H9 (cell line): ENCODE measurements around the gene GIMAP4. TPM values are rescaled to one million over a fixed set of nuclear protein-coding genes. Genes with fewer than 3 reads are reported as not detected.

Experiments
- DNase-seq: peaks from one replicate; pipeline ENCODE4 v3.0.0-alpha.2; 2017
- H2AFZ ChIP-seq: one replicate; pipeline ENCODE4 v1.6.1; 2013; ENCODE audit warnings: mild to moderate bottlenecking, low read length, control low read depth, moderate library complexity
- H2AK5ac ChIP-seq: 2 replicates; pipeline ENCODE4 v1.6.1; 2013; ENCODE audit warnings: low read length, control low read depth, mixed read lengths; ENCODE audit not compliant: insufficient read length
- H2BK120ac ChIP-seq: one replicate; pipeline ENCODE4 v1.6.1; 2013; ENCODE audit warnings: low read depth, mild to moderate bottlenecking, low read length, control low read depth, inconsistent platforms; ENCODE audit not compliant: poor library complexity, severe bottlenecking
- H2BK12ac ChIP-seq: 2 replicates; pipeline ENCODE4 v1.6.1; 2013; ENCODE audit warnings: low read length, control low read depth, mixed read lengths, low read depth; ENCODE audit not compliant: insufficient read length
- H2BK15ac ChIP-seq: 2 replicates; pipeline ENCODE4 v1.6.1; 2013; ENCODE audit warnings: low read depth, low read length, control low read depth
- H2BK20ac ChIP-seq: one replicate; pipeline ENCODE4 v1.6.1; 2013; ENCODE audit warnings: low read depth, mild to moderate bottlenecking, low read length, control low read depth, inconsistent platforms; ENCODE audit not compliant: poor library complexity, severe bottlenecking
- H2BK5ac ChIP-seq: 2 replicates; pipeline ENCODE4 v1.6.1; 2013; ENCODE audit warnings: low read length, control low read depth, mixed read lengths; ENCODE audit not compliant: insufficient read length
- H3K14ac ChIP-seq: 2 replicates; pipeline ENCODE4 v1.6.1; 2013; ENCODE audit warnings: low read length, control low read depth; ENCODE audit not compliant: insufficient read depth
- H3K18ac ChIP-seq: 2 replicates; pipeline ENCODE4 v1.6.1; 2013; ENCODE audit warnings: low read depth, mild to moderate bottlenecking, mixed read lengths, low read length, control low read depth; ENCODE audit not compliant: insufficient read length
- H3K23ac ChIP-seq: 2 replicates; pipeline ENCODE4 v1.6.1; 2013; ENCODE audit warnings: low read length, control low read depth, mixed read lengths, low read depth; ENCODE audit not compliant: insufficient read length
- H3K23me2 ChIP-seq: 2 replicates; pipeline ENCODE4 v1.6.1; 2013; ENCODE audit warnings: low read depth, mild to moderate bottlenecking, mixed read lengths, low read length, control low read depth; ENCODE audit not compliant: insufficient read length, poor library complexity, severe bottlenecking
- H3K27ac ChIP-seq: 2 replicates; pipeline ENCODE4 v1.5.1; 2013; ENCODE audit warnings: low read length, control low read depth, mixed read lengths, low read depth; ENCODE audit not compliant: insufficient read length
- H3K27me3 ChIP-seq: 2 replicates; pipeline ENCODE4 v1.6.1; 2013; ENCODE audit warnings: low read length, control low read depth, inconsistent platforms; ENCODE audit not compliant: insufficient read depth
- H3K4ac ChIP-seq: 2 replicates; pipeline ENCODE4 v1.6.1; 2013; ENCODE audit warnings: low read depth, mild to moderate bottlenecking, control low read depth, inconsistent platforms, low read length, moderate library complexity
- H3K4me1 ChIP-seq: 2 replicates; pipeline ENCODE4 v1.6.1; 2013; ENCODE audit warnings: low read length, control low read depth, inconsistent platforms; ENCODE audit not compliant: insufficient read depth
- H3K4me2 ChIP-seq: 2 replicates; pipeline ENCODE4 v1.6.1; 2013; ENCODE audit warnings: low read length, control low read depth, mixed read lengths; ENCODE audit not compliant: insufficient read length, insufficient read depth
- H3K56ac ChIP-seq: 2 replicates; pipeline ENCODE4 v1.6.1; 2013; ENCODE audit warnings: low read depth, mild to moderate bottlenecking, mixed read lengths, low read length, control low read depth; ENCODE audit not compliant: insufficient read length
- H3K79me1 ChIP-seq: 2 replicates; pipeline ENCODE4 v1.6.1; 2013; ENCODE audit warnings: low read depth, mild to moderate bottlenecking, moderate library complexity, low read length, control low read depth, inconsistent platforms; ENCODE audit not compliant: insufficient read depth, poor library complexity, severe bottlenecking
- H3K79me2 ChIP-seq: 2 replicates; pipeline ENCODE4 v1.6.1; 2013; ENCODE audit warnings: low read length, control low read depth, inconsistent platforms; ENCODE audit not compliant: insufficient read depth
- H3K9ac ChIP-seq: 2 replicates; pipeline ENCODE4 v1.6.1; 2013; ENCODE audit warnings: low read length, control low read depth, mixed read lengths; ENCODE audit not compliant: insufficient read length; ENCODE audit errors: extremely low read depth
- H3K9me3 ChIP-seq: one replicate; pipeline ENCODE4 v1.6.1; 2013; ENCODE audit warnings: low read depth, low read length, inconsistent platforms; ENCODE audit not compliant: control insufficient read depth
- H3T11ph ChIP-seq: one replicate; pipeline ENCODE4 v1.6.1; 2013; ENCODE audit warnings: mild to moderate bottlenecking, low read length, control low read depth, inconsistent platforms
- H4K20me1 ChIP-seq: one replicate; pipeline ENCODE4 v1.6.1; 2013; ENCODE audit not compliant: control insufficient read depth, insufficient read length, insufficient read depth
- H4K5ac ChIP-seq: 2 replicates; pipeline ENCODE4 v1.6.1; 2013; ENCODE audit warnings: low read depth, mild to moderate bottlenecking, mixed read lengths, low read length, control low read depth; ENCODE audit not compliant: insufficient read length
- H4K8ac ChIP-seq: replicated peaks from 2 replicates; pipeline ENCODE4 v1.6.1; 2013; ENCODE audit warnings: low read length, control low read depth, mixed read lengths, low read depth; ENCODE audit not compliant: insufficient read length
- H4K91ac ChIP-seq: 2 replicates; pipeline ENCODE4 v1.6.1; 2013; ENCODE audit warnings: low read depth, mild to moderate bottlenecking, moderate library complexity, mixed read lengths, low read length, control low read depth; ENCODE audit not compliant: insufficient read length
- H3K27ac Mint-ChIP-seq, 3 experiments: 2 replicates in 2 of 3; 3 replicates in 1 of 3; pipeline ENCODE4 v1.8.0; 2020 to 2021; ENCODE audit warnings: mixed read lengths in 3 of 3, mild to moderate bottlenecking in 1 of 3, moderate library complexity in 1 of 3
- H3K27me3 Mint-ChIP-seq: 2 replicates; pipeline ENCODE4 v1.8.0; 2021; ENCODE audit warnings: low read depth, mild to moderate bottlenecking, moderate library complexity, mixed read lengths
- H3K36me3 Mint-ChIP-seq, 3 experiments: 2 replicates in 2 of 3; 3 replicates in 1 of 3; pipeline ENCODE4 v1.8.0; 2020 to 2021; ENCODE audit warnings: low read depth in 3 of 3, mixed read lengths in 3 of 3; ENCODE audit not compliant: insufficient read depth in 1 of 3
- H3K4me1 Mint-ChIP-seq, 2 experiments: 2 replicates each; pipeline ENCODE4 v1.8.0; 2020; ENCODE audit warnings: mixed read lengths in 2 of 2
- H3K4me3 Mint-ChIP-seq, 2 experiments: 2 replicates in 1 of 2; 3 replicates in 1 of 2; pipeline ENCODE4 v1.8.0; 2020 to 2021; ENCODE audit warnings: mild to moderate bottlenecking in 2 of 2, mixed read lengths in 2 of 2, moderate library complexity in 1 of 2
- H3K9me3 Mint-ChIP-seq, 2 experiments: 2 replicates in 1 of 2; 3 replicates in 1 of 2; pipeline ENCODE4 v1.8.0; 2020; ENCODE audit warnings: mild to moderate bottlenecking in 2 of 2, mixed read lengths in 2 of 2, moderate library complexity in 1 of 2
- CTCF ChIP-seq: fragments of 200-600 bp; sonication (generic); conservative IDR thresholded peaks from 3 replicates; pipeline ENCODE4 v1.8.0; 2021; ENCODE audit warnings: antibody characterized with exemption, mild to moderate bottlenecking
- total RNA-seq: library from RNA; stranded (reverse); gene quantifications from 2 replicates; pipeline ENCODE4 v1.2.1, GENCODE V29; 2021

The GIMAP4 gene
- total RNA-seq, 1 experiment from 2014 or later = not detected

DNA sequence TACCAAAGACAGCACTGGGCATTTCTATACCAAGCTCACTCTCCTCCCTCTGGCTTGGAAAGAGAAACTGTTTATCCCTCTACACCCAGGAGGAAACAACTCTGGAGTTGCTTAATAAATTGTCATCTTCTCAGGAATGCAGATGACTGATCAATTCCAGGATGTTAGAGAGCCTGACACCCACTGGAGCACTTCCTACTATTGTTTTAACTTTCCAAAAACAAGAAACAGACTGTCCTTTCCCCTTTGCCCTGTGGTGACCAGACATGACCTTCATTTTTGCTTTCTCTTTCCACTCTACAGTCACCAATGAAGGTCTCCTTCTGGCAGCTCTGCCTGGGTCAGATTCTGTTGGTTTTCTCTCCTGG lies 19.6 kb downstream of the GIMAP4 start:
- no peaks in the 10 kb centered on the region for H3K27me3 ChIP-seq
- no peaks in the 10 kb centered on the region for H4K20me1 ChIP-seq
- Mint-ChIP-seq H3K4me1 (no peaks in the 10 kb centered on the region), H3K27me3 (peaks cover 67% of the 10 kb centered on the region), H3K9me3 (peaks cover 7 to 9% of the 10 kb centered on the region in 2 experiments; a peak in 4 of 5 replicates), H3K36me3 (peaks cover 0 to 2% (median 0%) of the 10 kb centered on the region in 3 experiments; a peak in 1 of 7 replicates), H3K4me3 (no peak overlapping the region), H3K27ac (no peak overlapping the region)
- H3K4me1 ChIP-seq = no peaks in the 10 kb centered on the region
- no peak overlapping the region for H3K23ac ChIP-seq
- H3K18ac ChIP-seq = no peak overlapping the region
- no peak overlapping the region for H3K27ac ChIP-seq
- H2AFZ ChIP-seq = no peak overlapping the region
- no peak overlapping the region for H3K4ac ChIP-seq
- H3T11ph ChIP-seq = no peak overlapping the region
- no peak overlapping the region for H3K14ac ChIP-seq
- no peak overlapping the region for H2BK5ac ChIP-seq
- no peak overlapping the region for H2BK12ac ChIP-seq
- no peak for TF ChIP-seq CTCF
- no peak overlapping the region for H2AK5ac ChIP-seq
- no peaks in the 10 kb centered on the region for H3K23me2 ChIP-seq
- no peak overlapping the region for H2BK20ac ChIP-seq
- no peak for DNase-seq
- H4K91ac ChIP-seq = no peak overlapping the region
- H3K9ac ChIP-seq = no peak overlapping the region
- H3K56ac ChIP-seq = no peak overlapping the region
- H2BK15ac ChIP-seq = no peak overlapping the region
- no peak overlapping the region for H2BK120ac ChIP-seq
- no peak overlapping the region for H4K5ac ChIP-seq
- no peaks in the 10 kb centered on the region for H3K79me2 ChIP-seq
- no peaks in the 10 kb centered on the region for H3K9me3 ChIP-seq
- H3K79me1 ChIP-seq = no peaks in the 10 kb centered on the region
- no peak overlapping the region for H3K4me2 ChIP-seq
- H4K8ac ChIP-seq = no peak overlapping the region
